ENCODE data around the gene EIF4H.

The EIF4H gene

DNA sequence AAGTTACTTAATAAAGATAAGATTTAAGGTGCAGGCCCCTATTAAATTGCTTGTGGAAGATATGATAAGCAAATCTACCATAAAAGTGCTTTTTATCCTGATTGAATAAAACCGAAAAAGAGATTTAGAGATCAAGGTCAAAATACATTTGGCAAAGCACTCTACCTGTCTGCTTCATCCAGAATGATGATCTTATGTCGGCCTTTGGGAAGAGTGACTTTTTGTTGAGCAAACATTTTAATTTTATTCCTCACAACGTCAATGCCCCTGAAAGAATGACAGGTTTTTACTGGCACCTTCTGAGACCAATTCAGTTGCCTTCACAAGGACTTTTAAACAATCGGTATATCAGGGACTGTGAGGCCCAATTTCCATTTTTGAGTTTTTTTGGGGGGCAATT, 72.3 kb downstream of the EIF4H start:
- Histone ChIP-seq H3K27me3 (ENCODE audit: insufficient read depth, low read length) (no peaks in the 10 kb centered on the region), H3K36me3 (ENCODE audit: insufficient read depth, low read length) (peaks cover 26% of the 10 kb centered on the region), H3K4me1 (ENCODE audit: control insufficient read depth, insufficient read depth, low read length, unreplicated experiment) (no peaks in the 10 kb centered on the region), H3K4me3 (ENCODE audit: low read depth, low read length) (no peak overlapping the region), H3K79me2 (ENCODE audit: control insufficient read depth, insufficient read depth, low read length, unreplicated experiment) (no peaks in the 10 kb centered on the region), H3K27ac (ENCODE audit: low read depth, low read length) (no peak overlapping the region), H2AFZ (ENCODE audit: low read length, unreplicated experiment) (no peak overlapping the region)
